ENCODE measurements around the gene MMRN1.
A peak's percentile ranks its signal among the peaks of the same experiment; 100 is the strongest.
"Not testable (repeated sequence)": the region's sequence is repeated elsewhere in the genome, so short reads cannot be mapped to it uniquely, and the experiment has no call there.

Gene MMRN1

DNA sequence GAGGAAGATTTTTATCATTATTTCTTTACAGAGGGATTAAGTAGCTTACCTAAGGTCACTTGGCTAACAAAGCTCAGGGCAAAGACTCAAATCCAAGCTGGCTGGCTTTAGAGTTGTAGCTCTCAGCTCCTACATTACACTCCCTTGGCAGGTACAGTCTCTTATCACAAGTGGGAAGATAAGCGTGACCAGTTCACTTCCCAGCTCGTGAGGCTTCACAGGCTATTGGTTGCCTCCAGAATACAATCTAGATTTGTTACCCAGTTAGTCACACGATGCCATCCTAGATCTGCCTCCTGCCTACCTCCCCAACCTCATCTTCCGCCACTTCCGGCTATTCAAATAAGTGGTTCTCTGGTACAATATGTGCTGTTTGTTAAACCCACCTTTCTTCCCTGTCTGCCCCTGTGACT is 3.7 kb downstream of the MMRN1 start:
- Mint-ChIP-seq H3K4me1 (ENCODE audit: low read depth in 2 of 2) (peaks cover 9 to 11% of the 10 kb centered on the region in 2 donors), H3K4me3 (no peak overlapping the region), H3K27me3 (no peaks in the 10 kb centered on the region), H3K36me3 (ENCODE audit: insufficient read depth) (no peaks in the 10 kb centered on the region), H3K27ac (no peak overlapping the region), H3K9me3 (no peaks in the 10 kb centered on the region)
- ATAC-seq (replicated peaks) (no peak), DNase-seq (no peak)

DNA sequence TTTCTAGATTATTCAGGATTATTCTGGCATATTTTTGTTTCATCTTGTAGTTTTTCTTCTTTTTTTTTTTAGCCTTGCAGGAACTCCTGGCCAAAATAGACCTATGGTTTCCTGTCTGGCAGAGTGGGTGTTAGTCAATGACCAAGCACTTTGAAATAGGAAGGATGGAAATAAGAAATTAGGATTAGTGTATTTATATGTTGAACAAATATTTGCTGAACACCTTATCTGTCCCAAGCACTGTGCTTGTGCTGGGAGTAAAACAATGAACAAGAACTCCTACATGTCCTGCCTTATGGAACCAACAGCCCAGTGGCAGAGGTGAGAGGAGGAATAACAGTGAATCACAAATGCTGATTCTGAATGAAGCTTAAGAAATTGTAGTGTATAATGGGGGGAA is 4.5 kb downstream of the MMRN1 start:
- ATAC-seq (replicated peaks) (no peak), DNase-seq (no peak)
- peaks cover 0 to 5% of the 10 kb centered on the region in 2 donors for H3K27me3 Mint-ChIP-seq
- peaks cover 9 to 11% of the 10 kb centered on the region in 2 donors for H3K4me1 Mint-ChIP-seq (ENCODE audit: low read depth in 2 of 2)
- H3K27ac Mint-ChIP-seq: no peak overlapping the region
- H3K4me3 Mint-ChIP-seq: no peak overlapping the region
- no peaks in the 10 kb centered on the region for H3K36me3 Mint-ChIP-seq (ENCODE audit: insufficient read depth)
- no peaks in the 10 kb centered on the region for H3K9me3 Mint-ChIP-seq

DNA sequence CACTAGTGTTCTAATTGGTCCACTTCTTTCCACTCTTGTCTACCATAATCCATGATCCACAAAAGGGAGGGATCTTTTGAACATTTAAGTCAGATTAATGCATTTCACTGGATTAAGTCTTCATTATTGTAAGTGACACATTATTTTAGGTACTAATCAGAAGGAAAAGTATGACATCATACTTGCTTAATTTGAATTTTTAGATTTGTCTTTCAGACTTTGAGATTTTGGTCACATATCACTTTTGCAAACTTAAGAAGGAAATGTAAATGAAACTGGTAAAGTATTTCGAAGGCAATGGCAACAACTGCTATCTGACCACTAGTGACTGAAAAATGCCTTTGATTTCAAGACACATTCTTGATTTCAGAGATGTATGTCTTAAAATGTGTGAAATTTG is 5.2 kb downstream of the MMRN1 start:
- ATAC-seq (replicated peaks) (no peak), DNase-seq (no peak)
- Mint-ChIP-seq H3K4me3 (no peak overlapping the region), H3K27me3 (peaks cover 0 to 10% of the 10 kb centered on the region in 2 donors), H3K36me3 (ENCODE audit: insufficient read depth) (no peaks in the 10 kb centered on the region), H3K9me3 (no peaks in the 10 kb centered on the region), H3K27ac (no peak overlapping the region), H3K4me1 (ENCODE audit: low read depth in 2 of 2) (peaks cover 4 to 5% of the 10 kb centered on the region in 2 donors)

DNA sequence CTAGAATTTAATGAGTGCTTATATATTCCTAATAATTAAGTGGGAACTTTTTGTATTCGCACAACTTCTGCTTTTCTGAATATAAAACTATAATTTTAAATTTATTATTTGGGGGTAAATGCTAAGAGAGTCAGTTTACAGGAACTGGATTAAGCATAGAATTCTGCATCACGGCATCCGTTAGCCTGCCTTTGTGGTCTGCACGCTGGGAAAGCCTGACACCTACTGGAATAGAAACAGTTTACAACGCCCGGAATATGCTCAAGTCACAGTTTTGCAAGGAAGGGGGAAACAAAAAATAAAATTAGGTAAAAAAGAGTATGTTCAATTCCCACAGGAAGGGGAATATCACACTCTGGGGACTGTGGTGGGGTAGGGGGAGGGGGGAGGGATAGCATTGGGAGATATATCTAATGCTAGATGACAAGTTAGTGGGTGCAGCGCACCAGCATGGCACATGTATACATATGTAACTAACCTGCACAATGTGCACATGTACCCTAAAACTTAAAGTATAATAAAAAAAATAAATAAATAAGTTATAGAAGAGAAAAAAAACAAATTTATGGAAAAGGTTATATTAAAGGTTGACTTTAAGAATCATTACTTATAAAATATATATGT is 7.3 kb downstream of the MMRN1 start:
- H3K27ac Mint-ChIP-seq; H3K4me1 Mint-ChIP-seq (ENCODE audit: low read depth in 2 of 2); H3K27me3 Mint-ChIP-seq; H3K36me3 Mint-ChIP-seq (ENCODE audit: insufficient read depth); H3K9me3 Mint-ChIP-seq; H3K4me3 Mint-ChIP-seq: not testable (repeated sequence)
- DNase-seq (peak; percentile 8 to 29 (median 18)), ATAC-seq (replicated peaks) (peak; percentile 82)

DNA sequence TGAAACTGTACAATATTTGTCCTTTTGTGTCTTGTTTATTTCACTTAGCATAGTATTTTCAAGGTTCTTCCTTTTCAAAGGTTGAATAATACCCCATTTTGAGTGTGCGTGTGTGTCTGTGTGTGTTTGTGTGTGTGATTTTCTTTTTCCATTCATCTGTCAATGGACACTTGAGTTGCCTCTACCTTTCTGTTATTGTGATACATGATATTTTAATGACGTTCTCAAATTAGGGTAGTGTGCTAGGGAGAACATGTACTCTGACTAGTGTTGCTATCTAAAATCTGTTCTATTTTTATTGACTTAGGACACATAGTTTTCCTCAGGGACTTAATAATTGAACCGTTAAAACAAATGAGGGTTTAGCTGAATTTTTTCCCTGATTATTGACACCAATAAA is 9.9 kb downstream of the MMRN1 start:
- no peaks in the 10 kb centered on the region for H3K36me3 Mint-ChIP-seq (ENCODE audit: insufficient read depth)
- H3K4me1 Mint-ChIP-seq (ENCODE audit: low read depth in 2 of 2): no peaks in the 10 kb centered on the region
- H3K27ac Mint-ChIP-seq: no peak overlapping the region
- no peak overlapping the region for H3K4me3 Mint-ChIP-seq
- no peak for ATAC-seq (replicated peaks)
- peaks cover 8 to 10% of the 10 kb centered on the region in 2 donors for H3K27me3 Mint-ChIP-seq
- no peak for DNase-seq
- H3K9me3 Mint-ChIP-seq: no peaks in the 10 kb centered on the region

DNA sequence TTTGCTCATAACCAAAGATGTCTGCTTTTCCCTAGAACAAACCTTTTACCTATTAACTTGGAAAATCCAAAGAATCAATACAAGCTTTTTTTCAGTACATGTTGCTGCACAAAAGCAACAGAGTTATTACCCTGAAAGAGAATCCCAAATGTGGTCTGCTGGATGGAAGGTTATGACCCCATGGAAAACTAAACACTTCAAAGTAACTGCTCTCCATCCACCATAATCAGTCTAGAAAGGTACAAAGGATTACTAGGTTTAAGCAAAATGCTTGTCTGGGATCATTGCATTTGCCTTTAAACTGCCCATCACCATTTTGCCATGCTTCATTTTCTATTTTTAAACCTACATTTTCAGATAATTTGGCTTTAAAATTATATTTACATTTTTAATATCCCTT is 11.7 kb downstream of the MMRN1 start:
- DNase-seq (no peak), ATAC-seq (replicated peaks) (no peak)
- H3K27me3 Mint-ChIP-seq: peaks cover 8 to 10% of the 10 kb centered on the region in 2 donors
- no peaks in the 10 kb centered on the region for H3K36me3 Mint-ChIP-seq (ENCODE audit: insufficient read depth)
- no peaks in the 10 kb centered on the region for H3K9me3 Mint-ChIP-seq
- H3K4me1 Mint-ChIP-seq (ENCODE audit: low read depth in 2 of 2): no peaks in the 10 kb centered on the region
- no peak overlapping the region for H3K27ac Mint-ChIP-seq
- no peak overlapping the region for H3K4me3 Mint-ChIP-seq

DNA sequence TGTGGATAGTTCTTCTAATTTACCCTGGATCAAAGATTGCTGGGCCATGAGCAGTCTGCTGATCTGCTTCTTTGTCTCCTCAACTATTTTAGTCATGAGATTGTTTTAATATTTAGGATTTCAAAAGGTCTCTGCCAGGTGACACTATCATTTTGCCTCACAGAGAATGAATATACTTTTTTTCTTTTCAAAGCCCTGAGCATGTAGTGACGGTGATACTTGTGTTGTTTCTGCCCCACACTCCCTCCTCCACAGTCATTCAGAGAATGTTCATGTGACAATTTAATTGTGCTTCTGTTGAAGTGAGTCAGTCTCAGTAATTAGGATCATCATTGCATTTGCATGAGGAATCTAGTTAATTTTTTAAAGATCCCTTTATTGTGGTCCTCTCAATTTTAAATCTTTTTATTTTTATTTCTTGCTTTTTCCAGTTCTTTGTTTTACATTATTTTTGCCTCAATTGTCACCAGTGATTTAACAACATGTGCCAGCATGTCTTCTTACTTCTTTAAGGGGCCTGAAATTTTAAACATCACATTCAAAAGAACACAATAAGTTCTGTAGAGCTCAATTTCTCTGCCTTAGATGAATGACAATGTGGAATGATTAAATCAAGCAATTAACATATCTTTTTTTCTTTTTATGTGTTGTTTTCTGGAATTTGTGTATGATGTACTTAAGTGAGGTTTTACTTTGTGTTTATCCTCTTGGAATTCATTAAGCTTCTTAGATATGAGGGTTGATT is 12.3 kb downstream of the MMRN1 start:
- H3K36me3 Mint-ChIP-seq (ENCODE audit: insufficient read depth): no peaks in the 10 kb centered on the region
- no peak overlapping the region for H3K4me3 Mint-ChIP-seq
- no peaks in the 10 kb centered on the region for H3K4me1 Mint-ChIP-seq (ENCODE audit: low read depth in 2 of 2)
- DNase-seq (no peak), ATAC-seq (replicated peaks) (no peak)
- H3K27me3 Mint-ChIP-seq: peaks cover 8 to 10% of the 10 kb centered on the region in 2 donors
- H3K27ac Mint-ChIP-seq: no peak overlapping the region
- no peaks in the 10 kb centered on the region for H3K9me3 Mint-ChIP-seq

DNA sequence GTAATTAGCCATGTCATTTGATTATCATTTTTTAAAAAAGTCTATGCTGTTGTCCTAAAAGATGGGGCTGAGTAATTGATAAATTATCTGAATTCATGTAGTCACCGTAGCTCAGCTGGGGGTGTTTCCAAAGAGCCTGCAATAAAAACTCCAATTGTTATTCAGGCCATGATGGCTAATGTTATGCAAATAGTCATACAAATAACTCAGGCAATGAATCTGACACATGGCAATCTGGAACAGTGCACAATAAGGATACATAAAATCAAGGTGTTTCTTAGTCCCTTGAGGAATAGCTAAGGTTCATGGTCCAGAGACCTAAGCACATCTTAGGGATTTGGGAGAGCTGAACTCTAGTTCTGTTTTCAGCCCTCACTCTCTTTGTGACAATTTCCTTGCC is 15.2 kb downstream of the MMRN1 start:
- ATAC-seq (replicated peaks) (no peak), DNase-seq (no peak)
- Mint-ChIP-seq H3K4me3 (no peak overlapping the region), H3K27ac (no peak overlapping the region), H3K4me1 (ENCODE audit: low read depth in 2 of 2) (no peaks in the 10 kb centered on the region), H3K9me3 (no peaks in the 10 kb centered on the region), H3K36me3 (ENCODE audit: insufficient read depth) (no peaks in the 10 kb centered on the region), H3K27me3 (peaks cover 0 to 8% of the 10 kb centered on the region in 2 donors)

DNA sequence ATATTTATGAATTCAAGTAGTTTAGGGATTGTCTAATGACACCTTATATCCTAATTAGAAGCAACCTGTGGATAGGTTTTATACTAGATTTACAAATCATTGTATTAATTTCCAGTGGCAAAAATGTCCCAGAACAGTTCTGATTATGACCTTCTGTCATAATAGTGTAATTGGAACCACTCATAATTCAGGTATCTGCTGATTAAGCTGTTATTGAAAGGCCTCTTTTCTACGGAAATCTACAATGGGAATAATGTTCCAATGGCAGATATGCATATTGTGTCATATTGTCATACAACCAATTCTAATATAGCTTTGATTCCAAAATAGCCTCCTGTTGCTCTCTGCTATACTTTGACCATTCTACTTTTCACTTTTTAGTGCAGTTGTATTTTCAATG is 19.0 kb downstream of the MMRN1 start:
- no peak overlapping the region for H3K4me3 Mint-ChIP-seq
- no peak overlapping the region for H3K27ac Mint-ChIP-seq
- DNase-seq (no peak), ATAC-seq (replicated peaks) (no peak)
- no peaks in the 10 kb centered on the region for H3K36me3 Mint-ChIP-seq (ENCODE audit: insufficient read depth)
- H3K4me1 Mint-ChIP-seq (ENCODE audit: low read depth in 2 of 2): no peaks in the 10 kb centered on the region
- H3K9me3 Mint-ChIP-seq: no peaks in the 10 kb centered on the region
- peaks cover 0 to 8% of the 10 kb centered on the region in 2 donors for H3K27me3 Mint-ChIP-seq

DNA sequence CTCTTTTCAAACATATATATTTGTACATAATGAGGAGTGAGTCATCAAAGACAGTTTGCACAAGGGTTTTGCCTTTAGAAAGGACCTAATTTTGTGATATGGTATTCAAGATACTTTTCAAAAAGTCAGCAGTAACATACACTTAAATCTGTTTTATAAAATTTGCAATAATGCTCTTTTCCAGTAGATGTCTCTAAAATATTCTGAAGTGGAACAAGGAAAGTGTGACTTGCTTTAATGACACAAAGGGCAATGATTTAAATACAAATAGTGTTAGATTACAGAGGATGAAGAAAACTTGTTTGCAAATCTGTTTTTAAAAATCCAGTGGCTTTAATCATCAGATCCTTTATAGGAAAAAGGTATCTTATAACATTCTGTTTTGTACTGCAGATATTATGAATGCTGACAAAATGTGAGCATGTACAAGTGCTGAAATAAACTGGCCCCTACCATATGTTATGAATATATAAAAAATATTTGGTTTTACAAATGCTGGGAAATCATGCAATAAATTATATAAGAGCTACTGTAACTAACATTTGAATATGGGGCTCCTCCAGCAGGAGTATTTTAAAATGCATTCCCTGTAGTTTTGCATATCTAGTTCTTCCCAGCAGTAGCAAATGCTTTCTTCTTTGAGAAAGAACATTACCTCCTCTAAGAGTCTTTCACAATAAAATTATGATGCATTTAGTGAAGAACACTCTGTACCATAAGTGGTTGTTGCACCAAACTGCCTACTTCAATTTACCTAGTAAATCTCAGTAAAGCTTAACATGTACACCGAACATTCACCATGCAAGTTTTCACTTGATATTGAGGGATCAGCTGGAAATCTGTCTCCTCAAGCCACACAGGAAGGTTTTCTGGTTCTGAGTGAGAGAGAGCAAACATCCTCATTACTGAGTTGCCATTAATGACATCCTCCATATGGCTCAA is 20.2 kb downstream of the MMRN1 start:
- no peaks in the 10 kb centered on the region for H3K9me3 Mint-ChIP-seq
- no peak for DNase-seq
- no peak overlapping the region for H3K4me3 Mint-ChIP-seq
- no peaks in the 10 kb centered on the region for H3K27me3 Mint-ChIP-seq
- H3K36me3 Mint-ChIP-seq (ENCODE audit: insufficient read depth): no peaks in the 10 kb centered on the region
- H3K4me1 Mint-ChIP-seq (ENCODE audit: low read depth in 2 of 2): no peaks in the 10 kb centered on the region
- H3K27ac Mint-ChIP-seq: no peak overlapping the region
- ATAC-seq (replicated peaks): no peak

DNA sequence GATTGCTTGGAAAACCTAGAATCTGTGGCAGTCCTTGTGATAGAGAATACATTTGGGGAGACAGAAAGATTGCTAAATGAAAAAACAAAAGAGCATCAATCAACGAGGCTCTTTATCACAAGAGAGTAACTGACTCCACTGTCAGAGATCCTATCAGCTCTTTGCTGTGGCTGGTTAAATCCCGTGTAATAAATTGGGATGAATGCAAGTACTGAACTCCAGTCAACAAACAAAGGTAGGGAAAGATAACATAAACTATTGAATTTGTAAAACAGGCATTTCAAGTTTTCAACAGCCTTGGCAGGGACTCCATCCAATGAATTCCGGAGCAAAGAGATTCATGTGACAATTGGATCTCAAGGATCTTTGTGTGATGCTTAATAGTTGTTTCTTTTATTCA is 21.3 kb downstream of the MMRN1 start:
- Mint-ChIP-seq H3K9me3 (no peaks in the 10 kb centered on the region), H3K4me1 (ENCODE audit: low read depth in 2 of 2) (no peaks in the 10 kb centered on the region)

DNA sequence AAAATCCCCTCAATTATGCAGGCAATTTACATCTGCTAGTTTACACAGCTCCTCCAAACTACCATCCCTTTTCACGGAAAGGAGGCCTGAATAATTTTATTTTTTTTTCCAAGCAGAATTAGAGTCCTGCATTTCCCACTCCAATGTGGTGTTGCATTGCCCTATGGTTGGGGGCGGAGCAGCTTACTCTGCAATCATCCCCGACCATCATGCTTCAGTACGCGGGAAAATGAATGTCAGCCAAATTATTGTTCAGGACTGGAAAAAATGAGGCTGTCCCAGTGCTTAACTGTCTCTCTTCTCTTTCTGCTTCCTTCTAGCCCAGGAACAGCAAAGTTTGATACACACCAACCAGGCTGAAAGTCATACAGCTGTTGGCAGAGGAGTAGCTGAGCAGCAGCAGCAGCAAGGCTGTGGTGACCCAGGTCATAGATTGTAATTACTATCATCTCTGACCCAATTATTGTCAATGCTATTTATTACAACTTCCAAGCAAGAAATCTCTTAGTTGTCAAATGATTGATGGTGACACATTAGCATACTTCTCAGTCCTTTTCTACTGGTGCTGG is 28.3 kb downstream of the MMRN1 start:
- H3K27me3 Mint-ChIP-seq: peaks cover 0 to 28% of the 10 kb centered on the region in 2 donors
- no peaks in the 10 kb centered on the region for H3K36me3 Mint-ChIP-seq (ENCODE audit: insufficient read depth)
- DNase-seq: no peak
- H3K4me3 Mint-ChIP-seq: no peak overlapping the region
- no peaks in the 10 kb centered on the region for H3K9me3 Mint-ChIP-seq
- no peaks in the 10 kb centered on the region for H3K4me1 Mint-ChIP-seq (ENCODE audit: low read depth in 2 of 2)
- no peak for ATAC-seq (replicated peaks)
- H3K27ac Mint-ChIP-seq: no peak overlapping the region

More for the DNA sequence above, 21.3 kb downstream of the MMRN1 start:
- no peak overlapping the region for H3K4me3 Mint-ChIP-seq
- ATAC-seq (replicated peaks): no peak
- H3K27ac Mint-ChIP-seq: no peak overlapping the region
- no peaks in the 10 kb centered on the region for H3K27me3 Mint-ChIP-seq
- DNase-seq: no peak
- H3K36me3 Mint-ChIP-seq (ENCODE audit: insufficient read depth): no peaks in the 10 kb centered on the region

DNA sequence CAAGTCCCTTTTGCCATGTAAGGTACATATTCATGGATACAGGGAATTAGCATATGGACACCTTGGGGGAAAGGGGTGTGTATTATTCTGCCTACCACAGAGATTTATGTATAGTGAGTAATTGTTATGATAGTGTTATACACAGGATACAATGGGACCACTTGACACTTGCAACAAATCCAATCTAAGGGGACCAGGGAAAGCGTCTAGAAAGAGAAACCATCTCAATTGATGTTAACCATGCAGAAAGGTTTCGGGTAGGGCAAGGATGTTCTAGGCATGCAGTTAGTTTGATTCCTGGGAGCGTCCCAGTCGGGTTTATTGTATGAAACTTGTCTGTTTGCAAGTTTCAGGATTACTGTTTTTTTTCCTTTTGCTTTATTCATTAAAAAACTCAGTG is 34.2 kb downstream of the MMRN1 start:
- no peak overlapping the region for H3K4me3 Mint-ChIP-seq
- no peaks in the 10 kb centered on the region for H3K36me3 Mint-ChIP-seq (ENCODE audit: insufficient read depth)

More for the DNA sequence above, 34.2 kb downstream of the MMRN1 start:
- H3K27ac Mint-ChIP-seq: no peak overlapping the region
- H3K9me3 Mint-ChIP-seq: peaks cover 4 to 15% of the 10 kb centered on the region in 2 donors
- ATAC-seq (replicated peaks): no peak
- peaks cover 3 to 4% of the 10 kb centered on the region in 2 donors for H3K4me1 Mint-ChIP-seq (ENCODE audit: low read depth in 2 of 2)
- H3K27me3 Mint-ChIP-seq: peaks cover 0 to 29% of the 10 kb centered on the region in 2 donors
- DNase-seq: no peak
